ENCODE data around the gene PEX14.

DNA sequence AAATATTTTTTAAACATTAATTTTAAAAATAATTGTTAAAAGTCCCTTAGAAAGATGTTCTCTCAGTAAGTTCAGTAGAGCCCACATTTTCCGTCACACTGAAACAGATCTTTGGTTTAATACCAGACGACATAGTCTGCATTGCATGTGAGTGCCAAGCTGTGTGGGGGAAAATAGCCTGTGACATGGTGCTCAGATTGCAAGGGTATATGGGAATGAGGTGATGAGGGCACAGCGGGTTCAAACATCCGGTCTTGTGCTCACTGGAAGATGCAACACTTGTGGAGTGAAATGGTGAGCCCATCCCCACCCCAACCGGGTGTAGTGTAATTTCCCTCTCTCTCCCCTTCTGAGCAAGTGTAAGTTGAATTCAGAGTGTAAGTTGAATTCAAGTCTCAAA, 114.3 kb downstream of the PEX14 start:
- TF ChIP-seq SUZ12 (IDR thresholded peaks at IDR 0.05; ENCODE audit: extremely low read depth, insufficient read depth, insufficient read length) (no peak), YY1 (IDR thresholded peaks at IDR 0.05; ENCODE audit: insufficient read depth, insufficient read length) (no peak), ZNF274 (IDR thresholded peaks at IDR 0.05; ENCODE audit: low read depth, low read length) (no peak)

All from NT2/D1 (cell line).